Right forelimb (tissue), 1 donor: ENCODE data around the gene TEDC1.

Source experiments
- DNase-seq: peaks from one replicate; pipeline ENCODE4 v3.0.0-alpha.2; 2018

Gene TEDC1

DNA sequence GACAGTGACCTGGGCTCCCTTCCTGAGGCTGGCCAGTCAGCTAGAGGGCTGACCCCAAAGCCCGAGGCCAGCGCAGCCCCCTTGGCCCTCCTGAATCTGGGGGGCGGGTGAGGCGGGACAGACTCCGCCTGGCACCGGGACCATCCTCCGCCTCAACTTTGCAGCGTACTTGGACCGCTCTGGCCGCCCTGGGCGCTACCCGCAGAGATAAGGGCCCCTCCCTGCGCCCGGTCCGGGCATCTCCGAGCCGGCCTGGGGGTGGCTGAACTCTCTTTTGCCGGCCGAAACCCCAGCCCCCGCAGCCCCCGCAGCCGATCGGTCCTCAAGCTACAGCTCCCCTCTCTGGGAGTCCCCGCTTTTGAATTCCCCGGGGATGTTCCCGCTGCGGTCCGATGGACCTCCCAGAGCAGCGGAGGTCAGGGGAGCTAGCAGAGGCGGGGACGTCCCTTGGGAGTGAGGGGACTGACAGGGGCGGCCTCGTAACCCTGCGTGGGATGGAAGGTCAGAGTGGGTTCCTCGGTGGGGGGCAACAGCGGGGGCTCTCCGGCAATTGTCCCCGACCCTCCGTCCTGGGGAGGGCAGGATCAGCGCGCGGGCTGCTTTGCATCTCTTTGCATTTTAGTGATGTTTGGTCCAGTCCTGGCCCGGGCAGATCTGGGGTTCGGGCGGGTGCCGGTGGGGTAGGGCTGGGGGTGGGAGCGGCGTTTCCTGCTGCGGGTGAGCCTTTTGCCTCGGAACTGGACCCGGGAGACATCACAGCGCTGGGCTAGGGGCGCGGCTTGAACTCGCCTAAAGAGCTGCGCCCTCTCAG lies 4.7 kb upstream of the TEDC1 start, which contains the start of gene CRIP1:
Gene CRIP1 (plus strand): TSS at position 724 of the 811 bp plus-strand sequence. CDS start 374 bp downstream, outside the sequence.
- DNase-seq = no peak

DNA sequence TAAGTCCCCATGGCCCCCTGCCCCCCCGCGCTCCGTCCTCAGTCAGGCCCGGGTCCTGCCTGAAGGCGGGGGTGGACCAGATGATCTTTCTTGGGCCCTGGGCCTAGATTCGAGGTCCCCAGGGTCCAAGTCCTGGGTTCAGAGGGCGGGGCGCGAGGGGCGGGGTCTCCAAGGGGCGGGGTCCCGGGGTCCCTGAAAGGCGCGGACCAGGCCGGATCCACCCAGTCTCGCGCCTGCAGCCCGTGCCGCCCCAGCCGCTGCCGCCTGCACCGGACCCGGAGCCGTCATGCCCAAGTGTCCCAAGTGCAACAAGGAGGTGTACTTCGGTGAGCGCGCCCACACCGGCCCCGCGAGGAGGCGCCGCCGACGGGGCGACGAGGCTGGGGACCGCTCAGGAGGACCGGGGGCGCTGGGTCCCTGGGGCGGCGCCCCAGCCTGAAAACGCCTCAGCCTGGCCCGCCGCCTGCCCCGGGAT lies 4.0 kb upstream of the TEDC1 start:
- peak; percentile 69 for DNase-seq

DNA sequence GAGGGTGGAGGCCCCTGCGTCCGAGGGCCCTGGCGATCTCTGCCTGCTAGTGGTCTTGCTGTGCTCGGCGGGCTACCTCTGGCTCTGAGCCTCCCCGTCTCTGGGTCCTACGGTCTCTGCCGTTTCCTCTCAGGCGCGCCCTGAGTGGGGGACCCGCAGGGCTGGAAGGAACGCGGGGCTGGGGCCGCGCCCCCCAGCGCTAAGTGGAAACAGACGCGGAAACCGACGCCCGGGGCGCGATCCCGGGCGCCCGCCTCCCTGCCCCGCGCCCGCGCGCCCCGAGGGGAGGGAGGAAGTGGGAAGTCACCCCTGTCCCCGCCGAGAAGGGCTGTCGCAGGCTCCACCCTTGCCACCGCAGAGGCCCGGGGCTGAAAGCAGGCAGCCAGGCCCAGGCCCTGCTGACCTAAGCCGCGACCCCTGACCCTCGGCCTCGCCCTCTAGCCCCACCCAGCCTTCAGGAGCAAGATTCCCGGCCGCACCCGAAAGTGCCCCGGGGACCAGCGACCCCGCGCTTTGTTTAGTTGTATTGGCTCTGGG lies 3.5 kb upstream of the TEDC1 start:
- DNase-seq = peak; percentile 73

DNA sequence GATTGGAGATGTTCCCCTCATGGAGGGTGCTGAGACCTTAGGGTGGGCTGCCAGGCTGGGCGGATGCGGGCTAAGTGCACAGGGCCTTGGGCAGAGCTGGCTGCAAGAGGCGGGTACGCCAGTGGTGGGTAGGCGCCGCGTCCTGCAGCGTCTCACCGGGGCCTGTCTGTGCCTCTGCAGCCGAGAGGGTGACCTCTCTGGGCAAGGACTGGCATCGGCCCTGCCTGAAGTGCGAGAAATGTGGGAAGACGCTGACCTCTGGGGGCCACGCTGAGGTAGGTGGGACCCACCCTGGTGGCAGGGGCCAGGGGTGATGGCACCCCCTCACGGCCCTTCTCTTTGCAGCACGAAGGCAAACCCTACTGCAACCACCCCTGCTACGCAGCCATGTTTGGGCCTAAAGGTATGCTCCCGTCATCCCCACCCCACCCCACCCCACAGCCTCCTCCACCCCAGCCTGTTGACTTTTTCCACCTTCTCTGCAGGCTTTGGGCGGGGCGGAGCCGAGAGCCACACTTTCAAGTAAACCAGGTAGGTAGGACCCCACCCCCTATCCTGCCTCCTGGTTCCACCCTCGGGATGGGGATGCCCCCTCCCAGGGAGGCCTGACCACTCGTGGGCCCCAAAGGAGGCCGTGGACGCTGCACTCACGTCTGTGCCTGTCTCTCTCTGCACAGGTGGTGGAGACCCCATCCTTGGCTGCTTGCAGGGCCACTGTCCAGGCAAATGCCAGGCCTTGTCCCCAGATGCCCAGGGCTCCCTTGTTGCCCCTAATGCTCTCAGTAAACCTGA lies 2.9 kb upstream of the TEDC1 start:
- DNase-seq = no peak

DNA sequence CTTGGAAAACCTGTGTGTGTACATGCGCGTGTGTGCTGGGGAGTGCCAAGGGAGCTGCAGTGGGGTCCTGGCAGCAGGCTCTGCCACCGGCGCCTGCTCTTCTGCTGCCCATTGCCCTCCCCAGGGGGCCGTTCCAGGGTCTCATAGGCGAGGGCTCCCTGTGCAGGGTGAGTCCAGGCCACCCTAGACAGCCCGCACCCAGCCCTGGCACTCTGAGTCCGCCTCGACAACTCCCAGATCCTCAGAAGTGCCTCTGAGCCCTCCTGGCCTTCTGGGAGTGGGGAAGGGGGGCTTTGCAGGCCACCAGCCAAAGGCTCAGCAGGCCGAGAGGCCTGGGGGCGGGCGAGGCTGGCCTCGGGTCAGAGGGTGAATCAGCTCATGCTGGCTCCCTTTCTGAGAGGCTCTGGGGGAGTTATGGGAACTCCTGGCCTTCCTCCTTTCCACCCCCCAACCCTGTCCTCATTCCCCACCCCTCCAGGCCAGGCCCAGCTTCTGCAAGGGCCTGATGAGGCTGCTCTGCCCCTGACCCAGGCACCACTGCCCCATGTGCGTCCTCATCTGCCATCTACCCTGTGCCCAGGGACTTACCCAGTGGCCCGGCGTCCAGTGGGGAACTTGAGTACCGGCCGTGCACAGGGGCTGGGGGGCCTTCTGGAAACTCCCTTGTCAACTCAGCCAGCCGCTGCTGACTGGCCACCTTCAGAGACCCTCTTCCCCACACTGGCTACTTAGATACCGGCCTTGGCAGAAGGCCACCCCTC lies 2.1 kb upstream of the TEDC1 start:
- DNase-seq = peak; percentile 54

- DNase-seq = peak; percentile 91
These were observed 1.3 kb upstream of the TEDC1 start for GRCh38 chr14:105489542-105490266.

GRCh38 chr14:105490267-105490571 lies 827 bp upstream of the TEDC1 start:
- no peak for DNase-seq

GRCh38 chr14:105491366-105491973 lies 424 bp downstream of the TEDC1 start:
- DNase-seq = peak; percentile 79

DNA sequence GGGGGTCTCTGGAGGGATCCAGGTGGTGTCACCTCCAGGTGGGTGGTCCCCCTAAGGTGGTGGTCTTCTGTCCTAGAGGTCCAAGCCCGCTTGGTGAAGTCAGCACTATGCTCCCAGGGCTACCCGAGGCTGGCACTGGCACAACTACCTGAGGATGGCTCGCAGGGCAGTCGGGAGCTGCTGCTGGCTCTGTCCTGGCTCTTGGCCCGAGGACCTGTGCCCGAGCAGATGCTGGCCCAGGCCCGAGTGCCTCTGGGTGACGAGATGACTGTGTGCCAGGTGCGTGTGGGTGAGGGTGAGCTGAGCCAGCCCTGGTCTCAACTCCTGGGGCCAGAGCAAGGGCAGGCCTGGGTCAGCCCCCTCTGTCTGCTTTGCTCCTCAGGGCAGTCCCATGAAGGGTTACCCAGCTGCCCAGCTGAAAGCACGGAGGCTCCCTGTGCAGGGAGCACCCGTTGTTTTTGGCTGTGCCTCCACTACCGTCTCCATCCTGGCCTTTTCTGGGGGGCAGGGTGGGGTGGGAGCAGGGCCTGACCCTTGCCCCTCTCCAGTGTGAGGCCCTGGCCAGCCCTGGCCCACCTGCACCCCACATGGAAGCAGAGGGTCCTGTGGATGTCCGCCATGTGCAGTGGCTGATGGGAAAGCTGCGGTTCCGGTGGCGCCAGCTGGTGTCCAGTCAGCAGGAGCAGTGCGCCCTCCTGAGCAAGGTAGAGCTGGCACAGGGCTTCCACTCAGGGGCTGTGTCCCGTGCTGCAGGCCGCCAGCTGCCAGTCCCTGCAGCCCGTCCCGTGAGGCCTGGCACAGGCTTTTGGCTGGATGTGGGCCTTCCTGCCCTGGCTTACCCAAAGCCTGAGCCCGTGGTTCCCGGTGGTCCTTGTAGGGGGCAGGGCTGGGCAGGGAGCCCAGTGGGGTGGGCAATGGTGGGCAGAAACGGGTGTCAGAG lies 1.3 kb downstream of the TEDC1 start:
- peak; percentile 52 for DNase-seq

DNA sequence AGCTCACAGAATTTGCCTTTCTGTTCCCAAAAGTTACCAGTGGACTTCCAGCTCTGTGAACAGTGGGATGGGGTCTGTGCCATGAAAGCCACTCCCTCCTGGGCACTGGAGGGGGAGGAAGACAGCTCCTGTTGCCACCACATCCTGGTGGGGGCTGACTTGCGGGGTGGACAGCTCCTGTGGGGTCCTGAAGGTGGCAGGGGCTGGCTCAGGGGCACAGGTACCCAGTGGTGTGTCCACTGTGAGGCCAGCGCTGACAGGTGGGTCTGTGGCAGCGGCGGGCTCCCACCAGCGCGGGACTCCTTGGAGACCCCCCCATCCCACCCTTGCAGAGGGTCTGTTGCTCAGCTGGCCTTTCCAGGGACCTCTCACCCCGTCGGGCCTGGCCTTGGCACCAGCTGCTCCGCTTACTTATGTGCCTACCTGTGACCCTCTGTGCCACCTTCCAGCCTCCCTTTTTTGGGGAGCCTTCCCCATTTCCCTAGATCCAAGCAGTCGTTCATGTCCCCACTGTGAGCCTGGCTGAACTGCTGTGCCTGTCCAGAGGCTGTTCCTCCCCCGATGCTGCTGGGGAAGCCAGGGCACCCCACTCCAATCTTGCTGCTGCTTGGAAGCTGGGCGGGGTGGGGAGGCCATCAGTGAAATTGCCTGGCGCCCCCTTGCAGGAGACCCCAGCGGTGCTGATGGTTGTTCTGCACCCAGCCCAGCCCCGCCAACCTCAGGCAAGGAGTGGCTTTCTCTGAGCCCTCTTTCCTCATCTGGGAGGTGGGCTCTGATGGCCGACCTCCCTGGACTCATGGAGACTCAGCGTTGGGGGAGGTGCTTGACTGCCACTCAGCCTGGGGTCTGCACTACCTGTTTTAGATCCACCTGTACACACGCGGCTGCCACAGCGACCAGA lies 2.2 kb downstream of the TEDC1 start:
- DNase-seq = peak; percentile 46

DNA sequence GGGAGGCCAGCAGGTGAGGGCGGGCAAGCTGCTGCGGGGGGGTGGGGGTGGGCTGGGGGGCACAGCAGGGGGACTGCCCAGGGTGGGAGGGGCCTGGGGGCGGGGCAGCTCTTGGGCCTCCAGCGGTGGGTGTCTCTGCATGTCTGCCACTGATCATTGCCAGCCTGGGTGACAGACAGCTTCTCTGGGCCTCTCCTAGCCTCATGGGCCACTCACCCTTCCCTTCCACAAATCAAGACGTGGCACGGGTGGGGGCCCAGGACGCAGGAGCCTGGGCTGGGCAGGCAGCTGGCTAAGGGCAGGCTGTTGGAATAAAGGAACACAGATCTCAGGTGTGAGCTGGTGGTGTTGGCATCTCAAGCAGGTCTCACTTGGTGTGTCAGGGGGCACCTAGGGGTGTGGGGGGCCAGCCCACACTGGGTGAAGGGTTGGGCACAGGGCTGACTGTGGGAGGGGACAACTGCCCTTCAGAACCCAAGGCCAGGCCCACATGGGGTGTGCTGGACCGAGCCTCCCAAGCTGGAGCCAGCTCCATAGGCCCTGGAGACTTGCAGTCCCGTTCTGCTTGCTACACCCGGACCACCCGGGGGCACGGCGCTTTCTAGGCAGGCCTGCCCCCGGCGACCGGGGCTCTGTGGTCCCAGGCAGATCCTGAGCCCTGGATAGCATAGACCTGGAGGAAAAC lies 3.0 kb downstream of the TEDC1 start:
- DNase-seq = peak; percentile 42

GRCh38 chr14:105494606-105494929 lies 3.5 kb downstream of the TEDC1 start:
- no peak for DNase-seq

GRCh38 chr14:105495101-105495989 lies 4.3 kb downstream of the TEDC1 start:
- DNase-seq = peak; percentile 61

DNA sequence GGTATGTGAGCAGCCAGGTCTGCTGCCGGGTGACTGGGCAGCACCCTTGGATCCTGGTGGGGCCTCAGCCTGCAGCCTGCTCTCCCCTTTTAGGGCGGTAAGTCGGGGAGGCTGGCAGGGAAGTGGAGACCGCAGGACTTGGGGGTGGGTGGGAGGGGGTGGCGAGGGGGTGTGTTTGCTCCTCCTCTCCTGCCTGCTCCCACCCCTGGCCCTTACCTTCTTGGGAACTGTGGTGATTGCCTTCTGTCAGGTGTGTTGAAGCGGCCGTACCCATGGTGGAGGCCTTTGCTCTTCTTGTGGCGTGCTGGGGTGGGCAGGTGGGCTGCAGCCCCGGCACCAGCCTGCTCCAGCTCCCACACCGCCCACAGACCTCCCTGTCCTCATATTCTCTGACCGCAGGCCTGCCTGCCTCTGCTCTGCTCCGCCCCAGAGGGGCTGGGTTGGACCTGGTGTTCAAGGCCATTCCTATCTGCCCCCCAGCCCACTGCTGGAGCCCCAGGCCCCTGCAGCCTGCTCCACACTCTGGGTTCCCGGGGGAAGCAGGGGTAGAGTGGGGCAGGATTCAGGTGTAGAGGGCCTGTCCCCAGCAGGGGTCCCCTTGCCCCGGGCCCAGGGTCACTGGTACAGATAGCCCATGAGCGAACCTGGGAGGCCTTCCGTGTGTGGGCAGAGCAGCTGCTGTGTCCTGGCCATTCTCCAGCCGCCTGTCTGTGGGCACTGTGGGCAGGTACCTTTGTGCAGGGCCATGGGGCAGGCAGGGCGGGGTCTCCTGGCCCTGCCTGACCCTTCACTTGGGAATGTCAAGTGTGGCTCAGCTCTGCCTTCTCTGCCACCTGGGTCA lies 5.2 kb downstream of the TEDC1 start:
- DNase-seq = no peak

- DNase-seq = no peak
These were observed 6.0 kb downstream of the TEDC1 start for GRCh38 chr14:105496831-105497591.
